NCI-H82 (cell line): ENCODE measurements around the gene IPMK.
"Not testable (repeated sequence)": the region's sequence is repeated elsewhere in the genome, so short reads cannot be mapped to it uniquely, and the experiment has no call there.

ENCODE experiments used
- DNase-seq: peaks from one replicate; lab custom pipeline; 2025; lab: John Stamatoyannopoulos, UW

IPMK gene

DNA sequence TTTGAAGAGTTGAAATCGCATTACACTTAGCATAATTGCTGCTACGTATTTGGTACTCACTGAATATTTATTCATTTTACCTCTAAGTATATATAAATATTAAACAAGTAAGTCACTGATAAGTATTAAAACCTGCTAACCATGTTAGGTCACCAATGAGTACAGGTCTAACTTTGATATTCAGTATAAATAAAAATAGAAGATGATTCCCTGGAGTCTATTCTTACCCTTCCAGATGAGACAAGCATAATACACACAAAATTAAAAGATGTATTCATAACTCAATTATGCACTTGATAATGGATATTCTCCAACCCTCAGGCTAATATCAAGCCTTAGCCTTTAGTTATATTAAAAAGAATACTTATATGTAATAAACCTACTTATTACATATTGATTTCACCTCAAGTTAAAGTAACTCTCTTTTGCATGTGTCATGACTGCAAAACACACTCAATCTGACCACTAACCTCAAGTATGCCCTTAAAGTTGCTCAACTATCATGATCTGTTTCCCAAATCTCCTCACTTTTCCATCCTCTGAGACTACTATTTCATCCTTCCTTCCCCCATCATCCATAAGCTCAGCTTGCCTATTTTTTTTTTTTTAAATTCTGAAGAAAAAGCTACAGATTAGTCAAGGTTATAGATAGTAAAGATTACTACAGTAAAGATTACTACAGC lies 46.8 kb downstream of the IPMK start:
- no peak for DNase-seq

DNA sequence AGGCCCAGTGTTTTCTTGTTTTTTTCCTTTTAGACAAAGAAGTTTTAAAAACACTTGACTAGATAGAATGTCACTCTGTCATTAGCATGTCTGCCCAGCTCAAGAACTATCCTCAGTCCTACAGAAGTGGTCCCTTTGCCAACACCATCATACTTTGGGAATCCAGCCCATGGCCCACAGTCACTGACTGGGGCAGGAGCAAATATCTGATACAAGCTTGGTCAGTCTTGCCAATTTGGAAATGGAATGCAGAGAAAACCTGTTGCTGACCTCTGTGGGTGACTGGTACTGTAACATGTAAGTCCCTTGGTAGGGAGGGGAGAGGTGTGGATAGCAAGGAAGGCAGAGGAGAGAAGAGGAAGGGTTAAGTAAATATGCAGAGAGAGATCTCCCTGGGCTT lies 47.8 kb downstream of the IPMK start:
- DNase-seq, result no peak

DNA sequence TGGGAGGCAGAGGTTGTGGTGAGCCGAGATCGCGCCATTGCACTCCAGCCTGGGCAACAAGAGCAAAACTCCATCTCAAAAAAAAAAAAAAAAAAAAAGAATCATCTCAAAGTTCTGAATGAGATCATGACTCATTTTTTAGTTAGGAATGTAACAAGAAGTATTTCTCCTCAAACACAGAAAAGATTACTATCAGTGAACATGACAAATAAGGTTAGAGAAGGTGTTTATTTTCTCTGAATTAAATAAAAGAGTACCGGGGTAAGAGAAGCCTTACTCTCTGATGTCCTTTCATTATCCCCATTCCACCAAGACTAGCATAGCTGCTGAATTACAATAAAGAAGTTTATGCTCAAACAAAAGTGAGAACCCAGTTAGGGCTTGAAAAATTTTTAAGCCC lies 50.1 kb downstream of the IPMK start:
- DNase-seq, result no peak

DNA sequence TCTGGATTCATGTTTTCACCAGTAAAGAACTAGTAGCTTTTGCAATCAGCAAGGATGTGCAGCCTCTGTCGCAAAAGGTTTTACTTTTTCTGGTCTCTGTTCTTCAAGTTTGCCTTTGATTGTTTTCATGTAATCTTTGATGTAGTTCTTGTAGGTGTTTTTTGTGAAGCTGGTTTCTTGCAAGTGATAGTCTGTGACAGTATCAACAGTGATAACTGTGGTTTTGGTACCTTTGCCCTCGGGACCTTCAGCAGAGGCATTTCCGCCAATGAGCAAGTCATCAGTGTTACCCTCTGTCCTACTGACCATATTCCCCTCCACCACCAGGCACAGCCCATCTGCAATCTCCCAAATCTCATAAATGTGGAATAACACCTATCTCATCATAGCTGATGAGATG lies 55.1 kb downstream of the IPMK start:
- no peak for DNase-seq

DNA sequence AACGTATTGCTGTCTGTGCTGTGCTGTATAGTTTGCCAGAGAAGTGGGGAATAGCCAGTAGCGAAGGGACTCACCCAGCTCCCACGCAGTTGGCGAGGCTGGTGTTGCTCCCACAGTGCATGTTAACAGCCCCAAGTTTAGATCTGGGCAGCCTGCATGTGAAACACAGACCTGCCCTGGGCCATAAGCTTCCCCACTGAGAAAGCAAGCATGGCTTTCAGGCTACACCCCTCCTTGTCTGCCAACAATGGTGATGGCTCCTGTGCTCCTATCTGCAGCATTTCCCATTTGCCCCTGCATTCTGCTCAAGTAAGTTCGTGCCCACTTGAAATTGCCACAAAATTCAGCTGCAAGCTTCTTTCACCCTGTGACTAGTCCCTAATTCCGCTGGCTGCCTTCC lies 57.5 kb downstream of the IPMK start:
- DNase-seq, result no peak

DNA sequence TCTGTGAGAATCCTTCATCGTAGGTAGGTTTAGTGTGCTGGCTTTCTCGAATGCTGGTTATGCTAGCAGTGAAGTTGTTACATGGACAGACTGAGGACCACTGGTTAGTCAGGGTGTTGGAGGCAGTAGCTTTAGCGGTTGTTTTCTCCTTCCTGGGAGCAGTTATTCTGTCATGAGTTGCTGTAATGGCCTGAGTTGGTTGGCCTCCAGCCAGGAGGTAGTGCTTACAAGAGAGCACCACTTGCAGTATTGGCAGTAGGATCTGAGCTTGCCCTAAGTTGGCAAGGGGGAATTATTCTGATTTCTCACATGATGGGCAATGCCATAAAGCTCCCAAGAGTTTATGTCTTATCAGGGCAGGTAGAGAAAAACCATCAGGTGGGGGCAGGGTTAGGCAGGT lies 58.0 kb downstream of the IPMK start:
- no peak for DNase-seq

DNA sequence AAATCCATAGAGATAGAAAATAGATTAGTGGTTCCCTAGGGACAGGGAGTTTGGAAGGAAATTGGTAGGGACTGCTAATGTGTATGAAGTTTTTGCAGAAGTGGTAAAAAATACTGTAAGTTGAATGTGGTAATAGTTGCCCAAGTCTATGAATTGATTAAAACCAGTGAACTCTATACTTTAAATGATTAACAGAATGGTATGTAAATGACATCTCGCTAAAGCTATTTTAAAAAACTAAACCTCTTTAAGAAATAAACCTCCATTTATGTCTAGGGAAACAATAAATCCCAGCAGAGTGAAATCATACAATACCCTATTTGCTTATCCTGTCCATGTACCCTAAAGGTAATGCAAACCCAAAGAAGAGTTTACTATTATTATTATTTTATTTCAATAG lies 61.4 kb downstream of the IPMK start:
- no peak for DNase-seq

DNA sequence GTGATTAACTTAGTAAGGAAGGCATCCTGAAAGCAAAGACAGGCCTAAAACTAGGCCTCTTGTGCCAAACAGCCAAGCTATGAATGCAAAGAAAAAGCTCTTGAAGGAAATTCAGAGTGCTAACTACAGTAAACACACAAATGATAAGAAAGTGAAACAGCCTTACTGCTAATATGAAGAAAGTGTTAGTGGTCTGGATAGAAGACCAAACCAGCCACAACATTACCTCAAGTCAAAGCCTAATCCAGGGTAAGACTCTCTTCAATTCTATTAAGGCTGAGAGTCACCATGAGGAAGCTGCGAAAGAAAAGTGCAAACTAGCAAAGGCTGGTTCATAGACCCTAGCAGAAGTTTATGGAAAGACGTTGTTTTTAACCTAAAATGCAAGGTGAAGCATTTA lies 66.0 kb downstream of the IPMK start:
- DNase-seq, result peak; percentile 6

DNA sequence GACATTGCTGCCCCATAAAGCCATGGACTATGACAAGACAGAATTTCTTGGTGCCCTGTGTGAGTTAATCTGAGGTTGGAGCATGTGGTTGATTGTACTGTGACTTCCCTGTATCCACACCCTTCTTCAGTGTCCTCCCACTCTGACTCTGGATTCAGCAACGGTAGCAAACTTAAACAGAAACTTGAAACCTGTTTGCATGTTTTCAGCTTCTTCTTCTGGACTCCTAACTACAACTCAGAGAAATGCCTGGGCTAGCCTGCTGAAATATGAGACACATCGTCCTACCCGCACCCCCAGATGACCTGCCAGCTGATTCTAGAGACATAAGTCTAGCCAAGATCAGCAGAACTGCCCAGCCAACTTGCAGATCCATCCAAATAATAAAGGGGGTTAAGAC lies 78.4 kb downstream of the IPMK start:
- no peak for DNase-seq

DNA sequence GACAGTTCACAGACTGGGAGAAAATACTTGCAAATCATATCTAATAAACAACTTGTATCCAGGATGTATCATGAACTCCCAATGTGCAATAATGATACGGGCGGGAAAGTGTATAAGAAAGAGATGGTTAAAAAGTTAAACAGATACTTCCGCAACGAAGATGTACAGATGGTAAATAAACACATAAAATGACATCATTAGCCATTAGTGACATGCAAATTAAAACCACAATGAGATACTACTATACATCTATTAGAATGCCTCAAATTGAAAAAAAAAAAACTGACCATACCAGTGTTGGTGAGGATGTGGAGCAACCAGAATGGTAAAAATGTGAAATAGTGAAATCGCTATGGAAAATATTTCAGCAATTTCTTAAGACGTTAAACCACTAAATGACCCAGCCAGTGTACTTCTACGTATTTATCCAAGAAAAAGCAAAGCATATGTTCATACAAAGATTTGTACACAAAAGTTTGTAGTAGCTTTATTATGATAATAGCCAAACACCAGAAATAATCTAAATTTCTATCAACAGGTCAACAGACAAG lies 83.5 kb downstream of the IPMK start:
- no peak for DNase-seq

DNA sequence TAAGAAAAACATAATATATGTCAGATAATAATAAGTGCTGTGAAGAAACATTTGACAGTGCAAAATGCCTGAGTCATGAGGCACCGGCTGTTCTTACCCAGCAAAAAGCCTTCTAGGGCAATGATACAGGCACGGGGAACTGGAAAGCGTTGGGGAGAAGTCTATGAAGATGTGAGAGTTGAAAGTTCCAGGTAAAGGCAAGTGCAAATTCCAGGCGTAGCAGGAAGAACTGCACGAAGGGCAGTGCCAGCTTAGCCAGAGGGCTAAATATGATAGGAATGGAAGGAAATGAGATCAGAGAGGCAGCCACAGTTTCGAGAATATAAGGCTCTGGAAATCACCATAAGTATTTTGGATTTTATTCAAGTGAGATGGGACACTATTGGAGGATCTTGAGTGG lies 87.0 kb downstream of the IPMK start:
- no peak for DNase-seq

DNA sequence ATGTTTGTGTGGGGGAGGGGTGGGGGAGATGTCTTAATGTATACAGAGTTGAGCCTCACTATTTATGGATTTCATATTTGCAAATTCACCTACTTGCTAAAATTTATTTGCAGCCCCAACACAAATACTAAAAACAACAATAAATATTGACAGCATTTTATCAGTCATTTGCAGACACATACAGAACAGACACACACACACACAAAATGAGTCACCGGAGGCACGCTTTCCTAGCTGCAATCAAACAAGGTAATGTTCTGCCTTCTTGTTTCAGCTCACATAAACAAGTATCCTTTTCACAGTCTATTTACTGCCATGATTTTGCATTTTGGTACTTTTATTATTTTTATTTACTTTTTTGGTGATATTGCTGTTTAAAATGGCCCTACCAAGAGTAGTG lies 88.5 kb downstream of the IPMK start:
- DNase-seq, result no peak

DNA sequence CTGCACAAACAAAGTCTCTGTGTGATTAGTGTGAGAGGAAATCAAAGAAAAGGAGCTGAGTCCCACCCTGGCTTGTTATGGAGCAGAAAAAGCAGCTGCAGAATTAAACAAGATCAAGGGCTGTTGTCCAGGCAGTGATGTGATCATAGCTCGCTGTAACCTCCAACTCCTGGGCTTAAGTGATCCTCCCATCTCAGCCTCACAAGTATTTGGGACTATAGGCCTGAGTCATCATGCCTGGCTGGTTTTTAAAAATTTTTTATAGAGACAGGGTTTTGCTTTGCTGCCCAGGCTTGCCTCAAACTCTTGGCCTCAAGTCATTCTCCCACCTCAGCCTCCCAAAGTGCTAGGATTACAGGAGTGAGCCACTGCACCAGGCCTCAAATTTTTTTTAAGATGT lies 88.9 kb downstream of the IPMK start:
- peak; percentile 22 for DNase-seq

DNA sequence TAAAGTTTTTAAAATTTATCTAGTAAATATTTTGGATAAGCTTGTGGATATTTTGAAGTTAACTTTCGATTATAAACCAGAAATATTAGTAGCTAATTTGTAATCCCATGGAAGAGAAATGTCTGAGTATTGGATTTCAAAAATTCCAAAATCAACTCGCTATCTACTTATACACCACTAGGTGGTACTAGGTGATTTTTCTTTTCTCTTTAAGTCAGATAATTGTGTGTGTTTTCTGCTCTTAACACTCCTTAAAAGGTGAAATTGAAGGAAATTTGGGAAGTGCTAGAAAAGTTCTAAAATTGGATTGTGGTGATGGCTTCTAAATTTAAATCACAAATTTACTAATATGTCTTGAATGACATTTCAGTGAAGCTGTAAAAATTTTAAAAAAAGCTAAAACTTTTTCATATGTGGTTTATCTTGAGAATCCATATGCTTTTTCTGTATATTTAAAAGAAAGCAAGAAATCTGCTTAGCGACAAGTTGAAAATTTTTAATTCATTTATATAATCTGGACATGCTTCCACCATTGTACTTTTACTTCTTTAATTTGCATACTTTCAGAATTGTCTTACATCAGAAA lies 90.2 kb downstream of the IPMK start:
- peak; percentile 26 for DNase-seq

DNA sequence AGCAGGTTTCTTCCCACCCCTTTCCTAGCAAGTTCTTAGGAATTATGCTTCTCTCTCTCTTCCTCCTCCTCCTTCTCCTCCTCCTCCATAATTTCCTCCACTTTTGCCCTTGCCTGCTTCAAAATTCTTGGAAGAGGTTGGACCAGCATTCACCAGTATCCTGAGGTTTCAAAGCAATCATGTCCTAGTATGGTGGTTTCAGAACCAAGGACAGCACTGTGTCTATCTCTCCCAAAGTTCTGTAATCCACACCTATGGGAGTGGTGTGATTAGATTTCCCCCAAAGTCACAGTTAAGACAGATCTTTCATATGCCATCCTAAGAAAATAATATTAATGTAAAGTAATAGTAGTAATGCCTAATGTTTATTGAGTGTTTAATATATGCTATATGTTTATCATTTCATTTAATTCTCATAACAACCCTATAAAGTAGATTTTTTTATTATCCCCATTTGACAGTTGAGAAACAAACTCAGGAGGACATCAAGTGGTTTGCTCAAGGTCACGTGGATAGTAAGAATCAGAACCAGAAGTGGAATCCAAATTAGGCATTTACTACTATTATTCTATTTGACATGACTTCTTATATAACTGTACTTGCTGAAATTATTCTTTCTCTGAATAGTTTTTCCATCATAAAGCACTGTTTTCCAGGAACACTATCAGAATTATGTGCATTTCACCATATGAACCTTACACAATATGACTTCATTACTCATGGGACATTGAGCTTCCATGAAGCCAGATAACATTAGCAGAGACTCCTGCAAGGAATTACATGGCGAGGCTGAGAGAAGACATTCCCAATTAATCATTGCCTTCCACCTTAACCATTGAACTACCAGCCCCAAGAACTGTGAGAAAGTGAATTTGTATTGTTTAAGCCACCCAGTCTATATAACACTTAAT lies 91.4 kb downstream of the IPMK start:
- DNase-seq, result no peak

DNA sequence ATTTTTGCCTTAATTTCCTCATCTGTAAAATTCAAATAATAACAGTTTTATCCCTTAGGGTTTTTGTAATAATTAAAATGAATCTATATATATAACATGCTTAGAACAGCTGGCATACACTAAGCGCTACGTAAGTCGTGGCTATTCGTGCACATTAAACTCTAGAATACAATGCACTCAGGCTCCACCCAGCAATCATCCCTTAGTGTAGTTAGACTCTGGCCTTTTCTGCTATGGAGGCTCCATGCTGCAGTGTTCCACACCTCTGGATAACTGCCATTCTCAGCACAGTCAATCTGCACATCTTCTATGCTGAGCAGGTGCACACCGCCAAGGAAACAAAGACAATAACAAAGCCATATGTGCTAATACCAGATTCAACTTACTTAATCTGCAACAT lies 92.9 kb downstream of the IPMK start:
- DNase-seq, result no peak

DNA sequence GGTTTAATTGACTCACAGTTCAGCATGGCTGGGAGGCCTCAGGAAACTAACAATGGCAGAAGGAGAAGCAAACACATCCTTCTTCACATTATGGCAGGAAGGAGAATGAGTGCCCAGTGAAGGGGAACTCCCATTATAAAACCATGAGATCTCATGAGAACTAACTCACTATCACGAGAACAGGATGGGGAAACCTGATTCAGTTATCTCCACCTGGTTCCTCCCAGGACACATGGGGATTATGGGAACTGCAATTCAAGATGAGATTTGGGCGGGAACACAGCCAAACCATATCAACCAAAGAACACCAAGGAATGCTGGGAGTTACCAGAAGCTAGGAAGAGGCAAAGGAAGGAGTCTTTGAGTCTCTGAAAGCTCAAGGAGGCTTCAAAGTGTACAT lies 94.3 kb downstream of the IPMK start:
- no peak for DNase-seq

DNA sequence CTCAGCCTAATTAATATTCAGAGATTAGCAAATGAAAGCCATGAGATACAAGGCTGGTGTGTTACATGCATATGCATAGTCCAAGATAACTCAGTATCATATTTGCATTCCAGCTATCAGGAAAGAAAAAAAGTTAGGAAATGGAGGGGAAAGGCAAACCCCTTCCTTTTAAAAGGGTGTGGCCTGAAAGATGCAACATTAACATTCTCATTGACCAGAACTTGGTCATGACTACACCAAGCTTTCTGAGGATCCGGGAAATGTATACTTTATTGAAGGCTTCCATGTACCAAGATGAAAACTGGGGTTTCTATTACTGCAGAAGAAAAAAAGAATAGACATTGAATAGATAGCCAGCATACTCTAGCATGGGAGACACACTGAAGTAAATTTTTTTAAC lies 96.5 kb downstream of the IPMK start:
- DNase-seq, result no peak

DNA sequence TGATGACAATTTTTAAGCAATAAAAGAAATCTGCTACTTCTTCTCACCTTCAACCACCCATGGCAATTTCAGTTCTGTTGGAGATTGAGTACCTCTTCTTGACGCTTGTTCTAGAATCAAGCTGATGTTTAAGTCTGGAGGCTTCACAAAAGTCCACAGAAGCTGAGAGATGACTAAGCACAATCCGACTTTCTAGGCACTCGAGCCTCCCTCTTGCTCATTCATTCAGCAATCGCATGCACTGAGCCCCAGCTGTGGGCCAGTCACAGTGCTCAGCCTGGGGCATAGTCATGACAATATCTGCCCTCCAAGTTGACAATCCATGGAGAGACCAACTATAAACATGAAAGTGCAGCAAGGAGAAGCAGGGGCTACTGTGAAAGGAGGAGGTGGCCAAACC lies 103.2 kb downstream of the IPMK start:
- no peak for DNase-seq

DNA sequence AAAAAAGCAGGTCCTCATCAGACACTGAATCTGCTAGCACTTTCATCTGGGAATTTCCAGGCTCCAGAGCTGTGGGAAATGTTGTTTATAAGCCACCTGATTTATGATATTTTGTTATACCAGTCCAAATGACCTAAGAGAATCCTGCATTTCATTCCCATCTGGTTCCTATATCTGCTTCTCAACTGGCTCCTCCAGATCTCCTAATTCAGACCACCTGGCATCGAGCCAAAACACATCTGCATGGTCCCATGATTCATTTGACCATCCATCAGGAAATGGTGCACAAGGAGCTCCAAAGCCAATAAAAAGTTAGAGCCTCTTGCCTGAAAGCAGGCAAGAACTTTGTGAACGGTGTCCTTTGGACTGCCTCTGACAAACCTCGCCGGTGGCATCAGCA lies 108.9 kb downstream of the IPMK start:
- DNase-seq, result peak; percentile 6

DNA sequence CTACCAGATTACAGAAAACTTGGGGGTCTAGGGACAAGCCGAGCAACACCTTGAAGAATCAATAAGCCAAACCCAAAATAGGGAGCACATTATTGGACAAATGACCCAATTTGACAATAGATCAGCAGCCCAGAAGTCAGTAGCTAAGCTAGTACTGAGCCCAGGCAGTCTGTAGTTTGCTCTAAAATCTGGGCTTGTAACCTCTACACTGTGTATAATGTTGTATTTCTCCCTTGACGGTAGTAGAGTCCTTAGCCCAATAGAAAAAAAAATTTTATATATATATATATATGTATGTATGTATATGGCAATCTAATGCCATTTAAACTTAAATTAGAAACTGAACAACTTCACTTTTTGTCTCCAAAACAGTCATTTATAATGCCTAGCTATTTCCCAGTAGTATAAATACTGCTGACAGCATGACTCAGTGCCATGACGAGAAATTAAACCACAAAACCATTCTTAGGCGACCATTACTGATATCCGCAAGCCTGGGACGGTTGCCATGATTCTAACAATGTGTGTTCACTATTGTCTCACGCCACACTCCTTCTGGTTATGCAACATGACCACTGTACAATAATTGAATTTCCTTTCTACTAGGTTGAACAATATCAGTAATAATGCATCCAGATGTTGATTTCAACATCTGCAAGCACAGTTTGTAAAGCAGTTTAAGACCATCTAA lies 110.5 kb downstream of the IPMK start:
- DNase-seq, result no peak

DNA sequence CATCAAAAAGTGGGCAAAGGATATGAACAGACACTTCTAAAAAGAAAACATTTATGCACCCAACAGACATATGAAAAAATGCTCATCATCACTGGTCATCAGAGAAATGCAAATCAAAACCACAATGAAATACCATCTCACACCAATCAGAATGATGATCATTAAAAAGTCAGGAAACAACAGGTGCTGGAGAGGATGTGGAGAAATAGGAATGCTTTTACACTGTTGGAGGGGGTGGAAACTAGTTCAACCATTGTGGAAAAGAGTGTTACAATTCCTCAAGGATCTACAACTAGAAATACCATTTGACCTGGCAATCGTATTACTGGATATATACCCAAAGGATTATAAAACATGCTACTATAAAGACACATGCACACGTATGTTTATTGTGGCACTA lies 111.8 kb downstream of the IPMK start:
- not testable (repeated sequence) for DNase-seq
